ENCODE measurements around the gene PRR5L.
"Not testable (repeated sequence)": the region's sequence is repeated elsewhere in the genome, so short reads cannot be mapped to it uniquely, and the experiment has no call there.

Gene PRR5L

GRCh38 chr11:36511062-36511461 is 215.0 kb downstream of the PRR5L start:
- DNase-seq = not testable (repeated sequence)

- no peak for DNase-seq
Observed at GRCh38 chr11:36512016-36512415, 215.9 kb downstream of the PRR5L start.

GRCh38 chr11:36513965-36514364 is 217.9 kb downstream of the PRR5L start:
- DNase-seq = no peak

Data from NCI-H526 (cell line).